Stimulated activated CD4-positive, alpha-beta T cell treated with anti-CD3 and anti-CD28 coated beads, TNF-alpha, amount 100 ng/mL, for 4 hours (primary cell): ENCODE data around the gene KDR.

ENCODE experiments used
- DNase-seq, 3 experiments: peaks; one replicate each; pipeline ENCODE4 v3.0.0-alpha.2; 2020; ENCODE audit warnings: low read depth in 3 of 3

The KDR gene

DNA sequence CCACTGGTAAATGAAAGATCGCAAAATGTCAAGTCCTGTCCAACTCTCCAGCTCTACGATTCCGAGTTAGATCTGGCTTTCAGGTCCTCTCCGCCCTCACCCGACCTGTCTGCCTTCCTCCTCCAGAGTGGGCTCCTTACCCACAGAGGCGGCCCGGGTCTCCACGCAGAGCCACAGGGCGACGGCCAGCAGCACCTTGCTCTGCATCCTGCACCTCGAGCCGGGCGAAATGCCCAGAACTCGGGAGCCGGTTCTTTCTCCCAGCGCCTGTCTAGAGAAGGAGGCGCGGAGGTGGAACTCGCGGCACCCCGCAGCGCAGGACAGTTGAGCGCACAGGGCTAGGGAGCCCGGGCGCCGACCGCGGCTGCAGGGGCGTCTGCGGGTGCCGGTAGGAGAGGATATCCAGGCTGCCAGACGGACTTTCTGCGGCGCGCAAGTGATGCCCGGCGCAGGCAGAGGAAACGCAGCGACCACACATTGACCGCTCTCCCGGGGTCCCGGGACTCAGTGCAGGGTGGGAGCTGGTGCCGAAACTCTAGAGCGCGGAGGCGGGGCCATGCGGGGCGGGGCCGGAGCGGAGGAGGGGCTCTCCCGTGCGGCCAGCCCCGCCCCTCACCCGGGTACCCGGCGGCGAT is at the start of gene KDR:
KDR (minus strand) TSS at position 509 of the 635 bp plus-strand sequence; CDS start at position 207, 302 bp downstream.
- no peak for DNase-seq

DNA sequence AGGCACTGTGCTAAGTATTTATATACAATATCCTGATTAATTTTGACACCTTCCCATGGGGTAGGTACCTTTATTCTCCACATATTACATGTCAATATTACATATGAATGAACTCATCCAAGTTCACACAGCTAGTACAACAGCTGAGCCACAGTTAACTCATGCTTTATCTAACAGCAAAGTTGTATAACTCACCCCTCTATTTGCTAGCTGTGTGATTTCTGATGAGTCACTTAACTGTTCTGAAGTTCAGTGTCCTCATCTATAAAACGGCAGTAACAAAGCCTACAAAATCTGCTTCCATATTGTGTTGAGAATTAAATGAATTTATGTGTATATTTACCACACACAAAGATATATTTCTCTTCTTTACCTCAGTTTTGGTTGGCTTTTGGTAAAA is 48.2 kb upstream of the KDR start:
- no peak for DNase-seq

DNA sequence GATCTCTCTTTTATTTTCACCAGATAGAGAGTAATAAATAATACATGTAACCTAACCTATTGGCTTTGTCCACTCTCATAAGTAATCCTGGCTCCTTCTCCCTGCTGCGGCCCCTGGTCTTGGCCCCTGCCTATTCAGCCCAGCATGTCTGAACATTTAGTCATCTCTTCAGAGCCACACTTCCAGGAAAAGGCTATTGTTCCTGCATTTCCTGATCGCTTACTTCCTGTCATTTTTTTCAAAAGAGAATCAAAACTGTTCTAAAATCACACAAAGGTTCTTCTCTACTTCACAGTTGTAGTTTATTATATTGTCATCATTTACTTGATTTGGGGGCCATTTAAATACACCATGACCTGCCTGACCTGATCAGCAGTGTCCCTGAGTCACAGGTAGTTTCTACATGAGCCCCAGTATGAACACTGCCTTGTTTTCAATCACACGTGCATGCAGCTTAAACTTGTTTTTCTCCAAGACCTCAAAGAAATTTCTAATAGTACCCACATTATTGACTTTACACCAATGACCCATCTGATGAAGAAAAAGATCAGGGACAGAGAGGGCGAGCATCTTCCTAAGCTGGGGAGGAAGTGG is 47.4 kb upstream of the KDR start:
- no peak for DNase-seq

DNA sequence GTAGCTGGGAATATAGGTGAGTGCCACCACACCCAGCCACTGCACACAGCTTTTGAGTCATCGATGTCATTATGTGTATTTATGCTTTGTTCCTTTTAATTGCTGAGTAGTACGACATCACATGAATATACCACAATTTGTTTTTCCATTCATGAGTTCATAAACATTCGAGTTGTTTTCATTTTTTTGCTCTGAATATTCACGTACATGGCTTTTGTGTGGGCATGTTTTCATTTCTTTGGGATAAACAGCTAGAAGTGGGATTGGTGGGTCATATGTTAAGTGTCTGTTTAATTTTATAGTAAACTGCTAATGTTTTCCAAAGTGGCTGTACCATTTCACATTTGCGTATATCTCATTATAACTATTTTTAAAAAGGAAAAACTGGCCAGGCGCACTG is 45.1 kb upstream of the KDR start:
- DNase-seq: no peak

DNA sequence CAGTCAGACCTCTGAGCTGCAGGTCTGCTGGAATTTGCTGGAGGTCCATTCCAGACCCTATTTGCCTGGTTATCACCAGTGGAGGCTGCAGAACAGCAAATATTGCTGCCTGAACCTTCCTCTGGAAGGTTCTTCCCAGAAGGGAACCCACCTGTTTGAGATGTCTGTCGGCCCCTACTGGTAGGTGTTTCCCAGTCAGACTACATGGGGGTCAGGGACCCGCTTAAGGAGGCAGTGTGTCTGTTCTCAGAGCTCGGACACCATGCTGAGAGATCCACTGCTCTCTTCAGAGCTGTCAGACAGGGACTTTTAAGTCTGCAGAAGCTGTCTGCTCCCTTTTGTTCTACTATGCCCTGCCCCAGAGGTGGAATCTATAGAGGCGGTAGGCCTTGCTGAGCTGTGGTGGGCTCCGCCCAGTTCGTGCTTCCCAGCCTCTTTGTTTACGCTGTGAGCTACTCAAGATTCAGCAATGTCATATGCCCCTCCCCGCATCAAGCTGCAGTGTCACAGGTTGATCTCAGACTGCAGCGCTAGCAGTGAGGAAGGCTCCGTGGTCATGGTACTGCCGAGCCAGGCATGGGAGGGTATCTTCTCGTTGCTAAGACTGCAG is 44.1 kb upstream of the KDR start:
- no peak for DNase-seq

DNA sequence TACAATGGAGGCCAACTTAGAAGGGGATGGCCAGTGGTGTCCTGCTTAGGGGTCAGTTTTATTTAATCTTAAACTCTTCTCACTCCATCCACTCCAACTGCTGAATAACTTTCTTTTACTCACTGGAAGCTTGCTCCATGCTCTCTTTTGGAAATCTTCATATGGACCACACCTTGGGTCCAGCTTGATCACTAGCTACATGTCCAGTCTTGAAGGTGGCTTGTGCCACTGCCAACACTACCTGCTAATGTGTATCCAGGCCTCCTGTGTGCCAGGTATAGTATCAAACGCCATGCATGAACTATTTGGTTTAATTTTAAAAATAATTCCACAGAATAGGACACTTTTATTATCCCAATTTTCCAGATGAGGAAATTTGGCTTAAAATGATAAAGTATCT is 37.0 kb upstream of the KDR start:
- DNase-seq: no peak

DNA sequence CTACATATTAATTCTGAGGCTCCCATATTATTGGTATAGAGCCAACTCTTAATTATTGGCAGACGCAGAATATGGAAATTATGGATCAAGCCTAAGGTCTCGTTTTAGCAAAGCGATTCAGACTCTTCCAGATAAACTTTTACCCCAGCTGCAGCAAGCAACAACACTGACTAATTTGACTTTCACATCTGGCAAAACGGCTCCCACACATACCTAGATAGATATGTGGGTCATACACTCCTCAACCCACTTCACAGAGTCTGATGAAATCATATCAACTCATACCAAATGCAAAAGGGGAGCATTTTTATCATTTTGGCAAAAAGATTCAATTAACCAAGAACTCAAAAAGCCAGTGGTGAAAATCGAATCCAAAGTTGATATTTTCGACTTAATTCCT is 36.3 kb upstream of the KDR start:
- DNase-seq: no peak

DNA sequence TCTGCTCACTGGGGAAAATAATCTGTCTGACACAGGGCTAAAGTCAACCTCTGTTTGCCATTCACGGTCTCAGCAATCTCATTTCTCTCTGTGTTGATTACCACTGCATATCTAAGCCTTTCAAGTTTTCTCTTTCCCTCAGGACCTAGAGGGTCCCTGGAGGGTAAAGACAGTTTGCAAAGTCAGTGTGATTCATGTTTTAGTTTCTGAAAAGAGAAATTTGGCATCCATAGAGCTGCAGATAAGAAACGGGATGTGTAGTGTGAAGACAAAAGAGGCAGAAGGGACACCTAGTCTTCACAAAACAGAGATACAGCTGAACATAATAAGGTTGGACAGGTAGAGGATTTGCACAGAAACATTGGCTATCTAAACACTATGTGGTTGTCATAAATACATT is 34.5 kb upstream of the KDR start:
- DNase-seq: no peak

DNA sequence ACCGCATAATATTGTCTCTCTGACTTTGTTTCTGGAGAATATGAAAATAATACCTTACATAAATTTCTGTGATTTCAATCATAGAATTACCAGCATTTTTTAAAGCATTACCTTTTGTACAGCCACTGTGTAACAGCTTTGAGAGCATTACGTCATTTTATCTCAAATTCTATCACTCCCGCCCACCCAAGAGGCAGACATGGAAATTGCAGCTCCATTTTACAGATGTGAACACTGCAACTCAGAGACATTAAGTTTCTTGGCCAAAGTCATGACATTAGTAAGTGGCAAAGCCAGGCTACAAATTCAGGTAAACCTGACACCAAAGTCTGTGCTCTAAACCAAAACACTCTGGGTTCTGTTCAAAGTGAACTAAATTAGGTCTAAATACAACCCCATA is 33.6 kb upstream of the KDR start:
- DNase-seq: no peak

DNA sequence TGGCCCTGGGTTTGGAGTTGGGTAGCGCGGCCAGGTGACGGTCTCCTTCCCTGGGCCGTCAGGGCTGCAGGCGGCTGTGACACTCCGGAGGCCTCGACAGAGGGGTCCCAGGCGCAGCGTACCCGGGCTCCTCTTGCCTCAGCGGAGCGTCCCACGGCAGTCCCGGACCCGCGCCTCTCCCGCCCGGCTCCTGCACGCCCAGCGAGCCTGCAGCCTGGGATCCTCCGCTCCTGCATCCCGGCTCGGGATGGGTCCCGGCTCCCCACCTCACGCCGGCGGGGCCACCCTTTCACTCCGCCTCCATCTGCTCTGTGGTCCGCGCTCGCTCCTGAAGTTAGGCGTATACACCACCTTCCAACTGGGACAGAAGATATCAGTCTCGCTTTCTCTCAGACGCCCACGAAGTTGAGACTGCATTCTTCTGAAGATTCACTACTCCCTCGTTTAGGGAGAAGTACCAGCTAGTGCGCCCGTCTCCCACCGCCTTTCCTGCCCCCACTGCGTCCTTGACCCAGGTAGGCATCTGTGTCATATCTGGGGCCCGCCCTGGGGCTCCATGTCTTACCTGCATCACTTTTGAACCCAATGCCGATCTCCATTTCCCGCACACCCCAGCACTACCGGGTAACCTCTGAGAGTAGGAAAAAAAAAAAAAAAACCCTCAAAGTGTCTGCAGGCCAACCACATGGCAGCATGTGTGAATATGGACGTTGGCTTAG is 32.3 kb upstream of the KDR start:
- DNase-seq: no peak

DNA sequence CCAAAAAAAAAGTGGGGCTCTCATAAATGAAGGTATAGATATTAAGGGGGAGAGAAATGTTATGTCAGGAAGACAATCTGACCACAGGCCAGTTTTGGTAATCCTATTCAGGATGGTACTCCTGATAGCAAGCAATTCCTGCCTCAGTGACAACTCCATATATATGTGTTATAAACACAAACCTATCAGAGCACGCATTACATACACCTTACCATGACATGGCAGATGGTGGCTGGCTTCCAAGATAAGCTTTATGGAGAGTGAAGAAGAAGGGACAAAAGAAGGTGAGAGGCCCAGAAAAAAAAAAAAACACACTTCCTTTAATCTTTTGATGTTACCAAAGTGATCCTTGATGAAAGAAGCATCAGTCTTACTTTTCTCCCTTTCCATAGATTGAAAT is 29.5 kb upstream of the KDR start:
- DNase-seq: no peak

DNA sequence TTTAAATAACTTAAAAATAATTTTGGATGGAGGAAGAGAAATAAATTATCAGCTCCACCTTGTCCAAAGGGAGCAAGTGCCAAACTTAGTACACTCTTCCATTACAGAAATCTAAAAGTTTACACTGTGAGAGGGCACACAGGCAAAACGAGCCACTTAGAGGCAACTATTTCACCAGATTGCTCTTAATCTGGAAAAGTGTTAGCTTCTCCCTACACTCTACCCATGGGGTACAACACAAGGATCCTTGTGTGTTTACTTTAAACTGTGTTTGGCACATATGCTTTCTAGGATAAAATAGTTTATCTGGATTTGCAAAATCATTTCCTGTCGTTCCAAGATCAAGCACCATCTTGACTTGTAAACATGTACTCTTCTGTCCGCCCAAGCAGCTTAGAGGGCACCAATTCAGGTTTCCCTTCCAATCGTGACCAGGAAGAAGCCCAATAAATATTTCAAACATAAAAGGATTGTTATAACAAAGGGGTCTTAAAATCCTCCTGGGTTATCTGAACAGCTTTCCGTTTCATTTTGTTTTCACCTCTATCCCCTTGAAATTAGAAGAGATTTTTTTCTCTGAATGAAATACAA is 29.0 kb upstream of the KDR start:
- no peak for DNase-seq

DNA sequence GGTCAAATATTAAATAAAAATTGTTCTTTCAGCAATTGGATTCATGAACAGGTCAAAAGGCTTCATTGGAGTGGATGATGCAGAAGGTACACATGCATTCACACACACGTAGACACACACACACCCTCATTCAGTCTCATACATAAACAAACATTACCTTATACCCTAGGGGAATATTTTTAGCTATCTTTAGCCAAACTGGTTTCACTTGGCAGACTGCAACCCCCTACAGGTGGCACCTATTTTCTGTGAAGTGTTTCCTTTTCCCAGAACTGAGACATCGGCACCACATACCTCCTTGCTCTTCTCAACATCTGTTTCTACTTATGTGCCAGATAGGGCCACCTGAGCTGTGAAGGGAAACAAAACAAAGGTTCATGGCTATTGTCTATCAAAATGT is 18.5 kb upstream of the KDR start:
- DNase-seq: no peak

DNA sequence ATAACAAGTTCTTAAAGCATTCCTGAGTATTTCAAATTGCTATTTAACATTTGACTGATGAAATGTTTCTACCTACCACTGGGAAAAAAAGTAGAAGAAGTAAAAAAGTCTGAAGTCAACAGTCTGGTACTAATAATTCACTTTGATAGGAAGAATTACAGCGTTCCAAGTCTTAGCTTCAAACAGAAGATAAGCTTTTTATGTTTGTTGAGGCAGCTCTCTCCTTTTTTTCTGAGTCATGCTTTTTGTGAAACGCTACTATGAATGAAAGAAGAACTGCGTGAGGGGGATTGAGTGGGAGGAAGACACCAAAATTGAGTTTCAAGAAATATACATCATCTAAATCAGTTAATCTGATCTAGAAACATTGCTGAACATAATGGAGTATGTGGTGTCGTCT is 13.0 kb upstream of the KDR start:
- no peak for DNase-seq

DNA sequence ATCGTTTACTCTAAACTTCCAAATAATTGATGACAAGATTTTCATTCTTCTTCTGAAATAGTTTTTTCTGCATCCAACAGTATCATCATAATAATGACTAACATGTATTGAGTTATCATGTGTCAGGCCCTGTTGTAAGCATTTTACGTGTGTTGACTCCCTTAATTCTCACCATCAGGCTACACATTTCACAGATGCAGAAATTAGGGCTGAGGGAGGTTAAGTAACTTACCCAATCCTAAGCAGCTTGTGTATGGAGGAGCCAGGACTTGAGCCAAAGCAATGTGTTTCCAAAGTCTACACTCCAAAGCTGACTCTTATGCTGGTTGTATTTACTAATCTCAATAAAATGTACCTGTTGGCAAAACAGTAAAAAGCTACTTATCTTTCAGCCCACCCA is 11.2 kb upstream of the KDR start:
- DNase-seq: no peak

DNA sequence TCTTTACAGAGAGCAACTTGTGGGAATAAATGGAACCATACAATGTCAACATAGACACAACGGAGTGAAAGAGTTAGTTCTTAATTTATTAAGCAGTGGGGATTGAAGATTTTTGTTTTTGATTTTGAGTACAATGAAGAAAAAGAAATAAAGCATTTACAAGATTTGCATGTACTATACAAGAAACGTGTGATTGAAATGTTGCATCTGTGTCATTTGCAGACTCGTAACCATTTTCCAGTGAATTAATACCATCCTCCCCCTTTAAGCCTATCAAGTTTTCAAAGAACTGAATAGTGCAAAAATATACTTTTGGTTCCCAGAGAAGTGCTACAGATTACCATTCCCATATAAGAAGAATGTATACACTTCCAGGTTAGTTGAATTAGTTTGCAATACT is 8.6 kb upstream of the KDR start:
- no peak for DNase-seq

DNA sequence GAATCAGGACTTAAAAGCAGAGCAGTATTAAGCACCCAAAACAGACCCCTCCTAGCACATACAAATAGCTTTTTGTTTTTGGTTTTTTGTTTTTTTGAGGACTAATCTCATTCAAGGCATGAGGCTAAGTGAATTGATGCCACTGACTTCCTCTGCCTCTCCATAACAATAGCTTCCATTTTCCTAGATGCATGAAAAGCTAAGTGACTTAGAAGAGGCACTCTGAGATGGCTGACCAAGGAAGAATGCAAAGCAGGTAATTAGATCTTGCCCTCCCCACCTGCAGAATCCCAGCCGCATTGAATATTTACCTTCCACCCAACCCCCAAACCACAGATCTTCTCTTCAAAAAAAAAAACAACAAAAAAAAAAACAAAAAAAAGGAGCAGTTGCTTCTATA is 7.4 kb upstream of the KDR start:
- no peak for DNase-seq

DNA sequence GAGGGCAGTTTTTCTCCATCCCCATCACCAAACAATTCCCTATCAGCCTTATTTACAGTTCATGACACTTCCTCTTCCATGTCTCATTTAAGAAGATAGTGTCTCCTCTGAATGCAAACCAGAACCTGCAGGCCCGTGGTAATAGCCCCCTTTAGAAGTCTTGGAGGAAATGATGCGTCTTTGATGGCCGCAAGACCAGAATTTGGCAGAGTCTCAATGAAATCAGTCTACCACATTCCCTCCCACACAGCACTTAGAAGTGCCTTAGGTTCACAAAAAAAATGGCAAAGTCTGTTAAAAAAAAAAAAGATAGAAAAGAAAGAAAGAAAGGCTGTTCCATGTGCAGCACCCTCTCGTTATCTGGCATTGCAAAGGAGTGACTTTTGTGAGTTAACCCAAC is 2.1 kb upstream of the KDR start:
- no peak for DNase-seq

DNA sequence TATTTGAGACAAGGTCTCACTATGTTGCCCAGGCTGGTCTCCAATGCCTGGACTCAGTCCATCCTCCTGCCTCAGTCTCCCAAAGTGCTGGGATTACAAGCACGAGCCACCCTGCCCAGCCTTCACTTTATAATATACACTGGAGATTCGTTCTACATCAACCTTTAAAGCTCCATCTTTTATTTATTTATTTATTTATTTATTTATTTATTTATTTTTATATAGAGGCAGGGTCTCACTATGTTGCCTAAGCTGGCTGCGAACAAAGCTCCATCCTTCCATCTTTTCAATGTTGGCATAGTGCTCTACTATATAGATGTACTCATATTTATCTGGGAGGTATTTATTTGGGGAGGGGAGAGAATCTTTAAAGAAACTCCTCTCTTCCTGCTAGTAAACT is 1.7 kb upstream of the KDR start:
- no peak for DNase-seq

DNA sequence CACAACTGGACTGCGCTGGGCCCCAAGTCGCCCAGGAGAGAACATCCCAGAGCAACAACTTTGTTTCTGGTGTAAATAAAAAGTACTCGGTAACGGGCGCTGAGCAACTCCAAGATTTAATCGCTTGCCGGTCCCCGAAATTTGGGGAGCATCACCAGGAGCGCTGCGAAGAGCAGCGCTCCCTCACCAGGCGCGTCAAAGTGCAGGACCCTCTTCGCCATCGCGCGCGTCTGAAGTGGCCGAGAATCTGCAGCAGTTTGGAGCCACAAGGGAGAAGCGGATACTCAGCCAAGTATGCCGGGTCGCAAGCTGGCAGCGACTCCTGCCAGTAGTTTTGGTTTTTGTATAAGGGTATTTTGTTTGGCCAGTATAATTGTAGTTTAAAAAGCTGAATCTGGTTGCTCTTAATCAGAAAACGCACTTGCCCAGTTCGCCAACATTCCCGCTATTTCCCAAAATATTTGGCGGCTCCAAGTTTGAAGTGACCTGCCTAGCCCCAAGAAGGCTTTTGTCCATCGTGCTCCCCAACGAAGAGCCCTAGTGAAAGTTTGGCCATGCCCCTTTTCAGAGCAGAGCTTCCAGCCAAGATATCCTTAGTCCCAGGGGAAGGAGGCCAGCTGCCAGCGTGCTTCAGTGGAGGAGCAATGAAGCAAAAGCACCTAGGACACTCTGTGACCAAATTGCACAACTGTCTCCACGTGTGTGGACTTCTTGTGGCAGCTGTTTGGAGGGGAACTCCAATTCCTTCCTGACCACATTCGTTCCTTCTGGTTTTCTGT is 557 bp upstream of the KDR start:
- no peak for DNase-seq

DNA sequence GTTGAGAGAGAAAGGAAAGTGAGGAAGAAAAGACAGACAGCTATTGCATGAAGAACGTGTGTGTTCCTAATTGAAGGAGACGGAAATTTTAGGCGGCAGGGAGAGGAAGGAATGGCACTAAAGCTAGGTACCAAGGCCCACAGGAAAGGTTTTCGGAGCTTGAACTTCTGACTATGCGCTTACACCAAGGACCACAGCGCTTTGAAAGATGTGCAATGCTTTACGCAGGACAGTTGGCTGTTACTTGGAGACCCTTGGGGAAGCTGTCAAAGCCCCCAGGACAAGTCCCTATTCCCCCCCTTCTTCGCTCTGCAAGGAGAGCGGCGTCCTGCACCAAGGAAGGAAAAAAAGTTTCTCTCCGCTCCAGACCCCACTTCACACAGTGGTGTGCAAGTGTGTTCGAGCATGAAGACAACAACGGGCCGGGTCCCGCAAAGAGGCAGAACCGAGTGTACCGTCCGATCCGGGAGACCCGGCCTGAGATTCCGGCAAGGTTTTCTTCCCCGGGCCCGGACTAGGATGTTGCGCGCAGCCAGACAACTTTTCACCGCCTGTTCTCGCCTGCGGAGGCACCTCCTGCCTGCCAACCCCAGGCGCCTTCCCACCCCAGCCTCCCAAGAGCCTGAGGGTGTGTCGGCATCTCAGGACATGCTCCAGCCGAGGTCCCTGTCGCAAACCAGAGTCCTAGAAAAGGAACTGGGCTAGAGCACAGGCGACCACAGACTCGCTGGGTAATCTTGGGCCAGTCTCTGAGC is 896 bp downstream of the KDR start:
- no peak for DNase-seq
